ENCODE data around the gene YARS2.

Gene YARS2

DNA sequence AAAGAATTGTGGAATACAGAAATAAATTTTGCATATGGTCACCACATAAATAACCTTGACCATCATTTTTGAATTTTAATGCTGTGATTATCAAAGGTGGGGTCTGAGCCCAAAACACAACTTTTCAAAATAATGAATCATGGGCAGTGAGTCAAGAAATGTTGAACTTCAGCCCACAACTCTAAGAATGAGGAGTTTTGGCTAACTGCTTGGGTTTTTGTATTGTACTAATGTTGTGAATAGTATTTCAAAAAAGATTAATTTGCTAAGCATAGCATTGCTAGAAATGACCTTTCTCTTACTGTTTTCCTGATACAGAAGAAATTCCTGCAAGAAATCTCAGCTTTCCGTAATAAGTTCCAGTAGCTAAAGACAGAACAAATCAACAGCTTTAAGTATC, 24.4 kb upstream of the YARS2 start:
- no peak for TF ChIP-seq TEAD4 (IDR thresholded peaks at IDR 0.05)
- TF ChIP-seq, protein P1, sequence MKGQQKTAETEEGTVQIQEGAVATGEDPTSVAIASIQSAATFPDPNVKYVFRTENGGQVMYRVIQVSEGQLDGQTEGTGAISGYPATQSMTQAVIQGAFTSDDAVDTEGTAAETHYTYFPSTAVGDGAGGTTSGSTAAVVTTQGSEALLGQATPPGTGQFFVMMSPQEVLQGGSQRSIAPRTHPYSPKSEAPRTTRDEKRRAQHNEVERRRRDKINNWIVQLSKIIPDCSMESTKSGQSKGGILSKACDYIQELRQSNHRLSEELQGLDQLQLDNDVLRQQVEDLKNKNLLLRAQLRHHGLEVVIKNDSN (IDR thresholded peaks at IDR 0.05): no peak
- no peak for TF ChIP-seq YY1 (IDR thresholded peaks at IDR 0.05; ENCODE audit: low read depth)
- TF ChIP-seq ZBTB7A (IDR thresholded peaks at IDR 0.05; ENCODE audit: low read depth): no peak
- no peak for TF ChIP-seq CEBPB (IDR thresholded peaks at IDR 0.05)
- TF ChIP-seq TAF1 (IDR thresholded peaks at IDR 0.05; ENCODE audit: low read depth): no peak
- TF ChIP-seq, protein P2, sequence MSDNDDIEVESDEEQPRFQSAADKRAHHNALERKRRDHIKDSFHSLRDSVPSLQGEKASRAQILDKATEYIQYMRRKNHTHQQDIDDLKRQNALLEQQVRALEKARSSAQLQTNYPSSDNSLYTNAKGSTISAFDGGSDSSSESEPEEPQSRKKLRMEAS (IDR thresholded peaks at IDR 0.05): no peak

DNA sequence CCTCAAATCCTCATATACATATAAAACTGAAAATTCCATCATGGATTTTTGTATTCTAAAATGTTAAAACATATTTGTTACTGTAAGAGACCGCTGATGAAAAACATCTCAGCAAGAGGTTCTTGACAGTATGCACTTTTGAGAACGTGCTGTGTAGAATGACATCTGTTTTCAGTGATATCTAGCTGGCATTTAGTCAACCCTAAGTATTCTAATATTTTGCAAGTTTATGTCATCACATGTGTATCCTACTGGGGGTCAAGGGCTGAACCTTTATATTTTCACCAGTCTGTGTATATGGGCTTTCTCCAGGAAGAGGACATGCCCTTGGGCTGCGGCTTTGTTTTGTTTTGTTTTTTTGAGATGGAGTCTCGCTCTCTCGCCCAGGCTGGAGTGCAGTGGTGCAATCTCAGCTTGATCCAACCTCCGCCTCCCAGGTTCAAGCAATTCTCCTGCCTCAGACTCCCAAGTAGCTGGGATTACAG, 22.0 kb upstream of the YARS2 start:
- no peak for TF ChIP-seq YY1 (IDR thresholded peaks at IDR 0.05; ENCODE audit: low read depth)
- no peak for TF ChIP-seq CREB1 (IDR thresholded peaks at IDR 0.05; ENCODE audit: low read depth)
- TF ChIP-seq, protein P1 (IDR thresholded peaks at IDR 0.05): no peak
- TF ChIP-seq CEBPB (IDR thresholded peaks at IDR 0.05): no peak
- TF ChIP-seq RAD21 (IDR thresholded peaks at IDR 0.05; ENCODE audit: low read depth): no peak
- no peak for TF ChIP-seq TEAD4 (IDR thresholded peaks at IDR 0.05)
- no peak for TF ChIP-seq EP300 (IDR thresholded peaks at IDR 0.05; ENCODE audit: borderline replicate concordance)
- no peak for TF ChIP-seq TCF12 (IDR thresholded peaks at IDR 0.05; ENCODE audit: low read depth)
- TF ChIP-seq EGR1 (IDR thresholded peaks at IDR 0.05): no peak
- no peak for TF ChIP-seq FOXM1 (IDR thresholded peaks at IDR 0.05; ENCODE audit: borderline replicate concordance, low read depth)
- TF ChIP-seq TAF1 (IDR thresholded peaks at IDR 0.05; ENCODE audit: low read depth): no peak
- TF ChIP-seq, protein P2 (IDR thresholded peaks at IDR 0.05): no peak
- TF ChIP-seq NFIC (IDR thresholded peaks at IDR 0.05): no peak
- no peak for TF ChIP-seq ZBTB7A (IDR thresholded peaks at IDR 0.05; ENCODE audit: low read depth)

DNA sequence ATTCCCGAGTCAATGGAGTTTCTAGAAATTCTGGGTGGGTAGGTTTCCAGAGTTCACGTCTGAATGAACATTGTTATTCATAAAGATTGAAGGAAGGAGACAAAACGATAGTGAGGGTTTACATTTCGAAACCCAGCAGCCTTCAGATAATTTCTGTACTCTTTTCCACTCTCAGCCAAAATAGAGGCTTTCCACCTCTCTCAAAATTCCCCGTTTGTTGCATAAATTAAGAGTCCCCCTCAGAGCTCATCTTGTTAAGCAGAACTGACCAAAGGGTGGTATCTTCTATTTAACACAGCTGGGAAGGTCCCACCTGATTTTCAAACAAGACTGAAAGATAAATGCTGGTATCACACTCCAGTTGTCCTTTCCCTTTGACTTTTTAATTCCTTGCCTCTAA, 21.5 kb upstream of the YARS2 start:
- TF ChIP-seq TCF12 (IDR thresholded peaks at IDR 0.05; ENCODE audit: low read depth) (no peak), CEBPB (IDR thresholded peaks at IDR 0.05) (no peak), CREB1 (IDR thresholded peaks at IDR 0.05; ENCODE audit: low read depth) (no peak), EP300 (IDR thresholded peaks at IDR 0.05; ENCODE audit: borderline replicate concordance) (no peak), FOXM1 (IDR thresholded peaks at IDR 0.05; ENCODE audit: borderline replicate concordance, low read depth) (no peak), ZBTB7A (IDR thresholded peaks at IDR 0.05; ENCODE audit: low read depth) (no peak), EGR1 (IDR thresholded peaks at IDR 0.05) (no peak), RAD21 (IDR thresholded peaks at IDR 0.05; ENCODE audit: low read depth) (no peak), TAF1 (IDR thresholded peaks at IDR 0.05; ENCODE audit: low read depth) (no peak), TEAD4 (IDR thresholded peaks at IDR 0.05) (no peak), NFIC (IDR thresholded peaks at IDR 0.05) (no peak), YY1 (IDR thresholded peaks at IDR 0.05; ENCODE audit: low read depth) (no peak)
- TF ChIP-seq, protein P1 (IDR thresholded peaks at IDR 0.05): no peak
- TF ChIP-seq, protein P3, sequence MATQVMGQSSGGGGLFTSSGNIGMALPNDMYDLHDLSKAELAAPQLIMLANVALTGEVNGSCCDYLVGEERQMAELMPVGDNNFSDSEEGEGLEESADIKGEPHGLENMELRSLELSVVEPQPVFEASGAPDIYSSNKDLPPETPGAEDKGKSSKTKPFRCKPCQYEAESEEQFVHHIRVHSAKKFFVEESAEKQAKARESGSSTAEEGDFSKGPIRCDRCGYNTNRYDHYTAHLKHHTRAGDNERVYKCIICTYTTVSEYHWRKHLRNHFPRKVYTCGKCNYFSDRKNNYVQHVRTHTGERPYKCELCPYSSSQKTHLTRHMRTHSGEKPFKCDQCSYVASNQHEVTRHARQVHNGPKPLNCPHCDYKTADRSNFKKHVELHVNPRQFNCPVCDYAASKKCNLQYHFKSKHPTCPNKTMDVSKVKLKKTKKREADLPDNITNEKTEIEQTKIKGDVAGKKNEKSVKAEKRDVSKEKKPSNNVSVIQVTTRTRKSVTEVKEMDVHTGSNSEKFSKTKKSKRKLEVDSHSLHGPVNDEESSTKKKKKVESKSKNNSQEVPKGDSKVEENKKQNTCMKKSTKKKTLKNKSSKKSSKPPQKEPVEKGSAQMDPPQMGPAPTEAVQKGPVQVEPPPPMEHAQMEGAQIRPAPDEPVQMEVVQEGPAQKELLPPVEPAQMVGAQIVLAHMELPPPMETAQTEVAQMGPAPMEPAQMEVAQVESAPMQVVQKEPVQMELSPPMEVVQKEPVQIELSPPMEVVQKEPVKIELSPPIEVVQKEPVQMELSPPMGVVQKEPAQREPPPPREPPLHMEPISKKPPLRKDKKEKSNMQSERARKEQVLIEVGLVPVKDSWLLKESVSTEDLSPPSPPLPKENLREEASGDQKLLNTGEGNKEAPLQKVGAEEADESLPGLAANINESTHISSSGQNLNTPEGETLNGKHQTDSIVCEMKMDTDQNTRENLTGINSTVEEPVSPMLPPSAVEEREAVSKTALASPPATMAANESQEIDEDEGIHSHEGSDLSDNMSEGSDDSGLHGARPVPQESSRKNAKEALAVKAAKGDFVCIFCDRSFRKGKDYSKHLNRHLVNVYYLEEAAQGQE (IDR thresholded peaks at IDR 0.05; ENCODE audit: low read depth): no peak
- TF ChIP-seq, protein P2 (IDR thresholded peaks at IDR 0.05): no peak

DNA sequence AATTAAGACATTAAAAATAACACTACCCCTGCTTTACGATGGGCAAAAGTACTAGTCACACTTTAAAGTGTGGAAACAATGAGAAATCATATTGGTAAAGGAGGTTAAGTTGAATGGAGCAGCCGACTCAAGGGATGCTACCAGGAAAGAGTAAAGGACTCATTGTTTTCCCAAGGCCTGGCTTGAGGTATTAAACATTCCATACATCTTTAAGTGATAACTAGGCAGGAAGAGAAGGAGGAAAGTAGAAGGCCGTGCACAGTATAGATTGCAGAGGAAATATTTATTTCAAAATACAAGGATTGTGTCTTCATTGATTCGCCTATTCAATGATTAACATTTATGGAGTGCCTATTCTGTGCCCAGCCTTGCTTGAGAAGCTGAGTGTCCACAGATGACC, 20.6 kb upstream of the YARS2 start:
- TF ChIP-seq TEAD4 (IDR thresholded peaks at IDR 0.05) (no peak), EP300 (IDR thresholded peaks at IDR 0.05; ENCODE audit: borderline replicate concordance) (no peak), TCF12 (IDR thresholded peaks at IDR 0.05; ENCODE audit: low read depth) (no peak), EGR1 (IDR thresholded peaks at IDR 0.05) (no peak), YY1 (IDR thresholded peaks at IDR 0.05; ENCODE audit: low read depth) (no peak), TAF1 (IDR thresholded peaks at IDR 0.05; ENCODE audit: low read depth) (no peak), FOXM1 (IDR thresholded peaks at IDR 0.05; ENCODE audit: borderline replicate concordance, low read depth) (no peak), RAD21 (IDR thresholded peaks at IDR 0.05; ENCODE audit: low read depth) (no peak), NFIC (IDR thresholded peaks at IDR 0.05) (no peak), CEBPB (IDR thresholded peaks at IDR 0.05) (no peak), CREB1 (IDR thresholded peaks at IDR 0.05; ENCODE audit: low read depth) (no peak), ZBTB7A (IDR thresholded peaks at IDR 0.05; ENCODE audit: low read depth) (no peak)
- TF ChIP-seq, protein P1 (IDR thresholded peaks at IDR 0.05): no peak
- TF ChIP-seq, protein P3 (IDR thresholded peaks at IDR 0.05; ENCODE audit: low read depth): no peak
- TF ChIP-seq, protein P2 (IDR thresholded peaks at IDR 0.05): no peak
